ENCODE data around the gene CDC42BPA. TPM values are rescaled to one million over a fixed set of nuclear protein-coding genes. Genes with fewer than 3 reads are reported as not detected.

Gene CDC42BPA
- total and polyA plus RNA-seq, 9 of the 15 experiments (the other 6 are each of a cell fraction or from before 2014, with no cell fraction given) = 8.0 to 77.5 (median 52.1) TPM

DNA sequence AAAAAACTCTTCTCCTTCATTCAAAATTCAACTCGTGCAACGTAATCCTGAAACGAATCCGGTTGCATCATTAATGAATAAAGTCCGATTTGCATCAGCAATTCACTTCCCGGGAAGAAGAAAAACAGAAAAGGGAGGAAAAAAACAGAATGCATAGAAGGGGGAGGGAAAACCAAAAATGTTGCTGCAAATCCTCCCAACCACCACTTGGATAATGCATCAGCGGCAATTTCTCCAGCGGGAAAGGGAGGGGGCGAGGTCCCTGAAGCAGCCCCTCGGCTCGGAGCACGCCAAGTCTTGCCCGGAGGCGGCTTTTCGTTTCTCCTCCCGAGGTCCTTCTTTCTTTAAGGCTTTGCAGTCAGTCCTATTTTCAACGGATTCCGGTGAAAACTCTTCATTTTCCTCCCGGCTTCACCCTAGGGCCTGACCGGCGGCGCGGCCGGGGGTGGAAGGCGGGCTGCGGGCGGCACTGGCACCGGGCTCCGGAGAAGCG, 723 bp downstream of the CDC42BPA start:
- Histone ChIP-seq H3K27me3 (ENCODE audit: control insufficient read depth in 2 of 2, insufficient read depth in 2 of 2, low read length in 2 of 2) (no peaks in the 10 kb centered on the region), H3K4me2 (ENCODE audit: insufficient read depth, low read length) (peak overlapping the region; percentile 88; the same call in 1 of the 2 replicates), H3K4me1 (replicated peaks in 1 of 2; ENCODE audit: control insufficient read depth in 2 of 2, insufficient read depth in 2 of 2, low read length in 2 of 2) (peaks cover 9 to 14% of the 10 kb centered on the region in 2 experiments; a peak in 4 of 5 replicates), H3K9ac (ENCODE audit: insufficient read depth in 1 of 2, low read depth in 2 of 2, low read length in 2 of 2) (peak overlapping the region; percentile 81 to 96), H3K79me2 (ENCODE audit: control insufficient read depth, insufficient read depth, low read length) (peaks cover 60% of the 10 kb centered on the region), H2AFZ (ENCODE audit: low read depth, low read length) (peak overlapping the region; percentile 51), H3K9me3 (replicated peaks; ENCODE audit: control insufficient read depth, insufficient read depth, low read depth, low read length) (no peaks in the 10 kb centered on the region), H3K36me3 (ENCODE audit: control insufficient read depth, insufficient read depth, low read length) (no peaks in the 10 kb centered on the region), H4K20me1 (replicated peaks; ENCODE audit: control insufficient read depth, insufficient read depth, low read length) (no peaks in the 10 kb centered on the region; the same call in 1 of the 2 replicates), H3K9me1 (ENCODE audit: control insufficient read depth, insufficient read depth, low read length) (no peaks in the 10 kb centered on the region), H3K27ac (ENCODE audit: extremely low read depth, low read depth, low read length) (peak overlapping the region; percentile 88), H3K4me3 (peak overlapping the region; percentile 77)
- ATAC-seq (peak; percentile 36), FAIRE-seq (peak; percentile 78), DNase-seq (ENCODE audit: extremely low read depth in 1 of 4, low spot score in 3 of 4) (peak; percentile 50 to 78 (median 62))
- CTCF ChIA-PET (ENCODE audit: low intra/inter-chr PET ratio) = interaction anchor here (0.6 to 1.1 kb wide), 2 partner anchors 120 to 1844 kb away, joined by 3 read pairs; no protein-coding TSS in a partner anchor
- BruUV-seq (replicated peaks) = no TSS peak
- POLR2A ChIA-PET = interaction anchor here (0.5 to 3.3 kb wide), 3 partner anchors 11 to 90 kb away, joined by 3 to 31 read pairs (median 4); no protein-coding TSS in a partner anchor
- 1% methylated on average over 30 of the region's 30 CpGs for WGBS (ENCODE audit: insufficient coverage, low coverage, missing lambda C conversion rate)
- in situ Hi-C loops (cut with MboI) (no loop called here), intact Hi-C loops (cut with micrococcal nuclease) (loop anchor here (2.0 to 10.0 kb wide), 5 partner anchors 79 to 373 kb away; partner anchors contain the start of gene COQ8A)
- TF ChIP-seq FIP1L1 (IDR thresholded peaks at IDR 0.05; ENCODE audit: low read depth, low read length, poor library complexity, severe bottlenecking) (no peak), MCM7 (IDR thresholded peaks at IDR 0.05) (0 out of 4 replicates have a peak, but pooled peaks of 1 of the 2 experiments have one; percentile 25), TRIM24 (IDR thresholded peaks at IDR 0.05) (0 out of 4 replicates have a peak, but pooled peaks of 1 of the 2 experiments have one; percentile 35), CEBPG (CRISPR knock-in tag; IDR thresholded peaks at IDR 0.05) (peak; percentile 48; the same call in 1 of the 2 replicates), CEBPG (tag; conservative IDR thresholded peaks at IDR 0.05 in 1 of 2, IDR thresholded peaks at IDR 0.05 in 1 of 2) (peak; percentile 90 to 91), POLR2AphosphoS5 (IDR thresholded peaks at IDR 0.05; ENCODE audit: control insufficient read depth, insufficient read depth, low read depth, low read length) (peak; percentile 20; the same call in 1 of the 2 replicates)
- TF ChIP-seq, protein P1, sequence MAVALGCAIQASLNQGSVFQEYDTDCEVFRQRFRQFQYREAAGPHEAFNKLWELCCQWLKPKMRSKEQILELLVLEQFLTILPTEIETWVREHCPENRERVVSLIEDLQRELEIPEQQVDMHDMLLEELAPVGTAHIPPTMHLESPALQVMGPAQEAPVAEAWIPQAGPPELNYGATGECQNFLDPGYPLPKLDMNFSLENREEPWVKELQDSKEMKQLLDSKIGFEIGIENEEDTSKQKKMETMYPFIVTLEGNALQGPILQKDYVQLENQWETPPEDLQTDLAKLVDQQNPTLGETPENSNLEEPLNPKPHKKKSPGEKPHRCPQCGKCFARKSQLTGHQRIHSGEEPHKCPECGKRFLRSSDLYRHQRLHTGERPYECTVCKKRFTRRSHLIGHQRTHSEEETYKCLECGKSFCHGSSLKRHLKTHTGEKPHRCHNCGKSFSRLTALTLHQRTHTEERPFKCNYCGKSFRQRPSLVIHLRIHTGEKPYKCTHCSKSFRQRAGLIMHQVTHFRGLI (CRISPR knock-in tag; IDR thresholded peaks at IDR 0.05) = no peak
- TF ChIP-seq, protein P2, sequence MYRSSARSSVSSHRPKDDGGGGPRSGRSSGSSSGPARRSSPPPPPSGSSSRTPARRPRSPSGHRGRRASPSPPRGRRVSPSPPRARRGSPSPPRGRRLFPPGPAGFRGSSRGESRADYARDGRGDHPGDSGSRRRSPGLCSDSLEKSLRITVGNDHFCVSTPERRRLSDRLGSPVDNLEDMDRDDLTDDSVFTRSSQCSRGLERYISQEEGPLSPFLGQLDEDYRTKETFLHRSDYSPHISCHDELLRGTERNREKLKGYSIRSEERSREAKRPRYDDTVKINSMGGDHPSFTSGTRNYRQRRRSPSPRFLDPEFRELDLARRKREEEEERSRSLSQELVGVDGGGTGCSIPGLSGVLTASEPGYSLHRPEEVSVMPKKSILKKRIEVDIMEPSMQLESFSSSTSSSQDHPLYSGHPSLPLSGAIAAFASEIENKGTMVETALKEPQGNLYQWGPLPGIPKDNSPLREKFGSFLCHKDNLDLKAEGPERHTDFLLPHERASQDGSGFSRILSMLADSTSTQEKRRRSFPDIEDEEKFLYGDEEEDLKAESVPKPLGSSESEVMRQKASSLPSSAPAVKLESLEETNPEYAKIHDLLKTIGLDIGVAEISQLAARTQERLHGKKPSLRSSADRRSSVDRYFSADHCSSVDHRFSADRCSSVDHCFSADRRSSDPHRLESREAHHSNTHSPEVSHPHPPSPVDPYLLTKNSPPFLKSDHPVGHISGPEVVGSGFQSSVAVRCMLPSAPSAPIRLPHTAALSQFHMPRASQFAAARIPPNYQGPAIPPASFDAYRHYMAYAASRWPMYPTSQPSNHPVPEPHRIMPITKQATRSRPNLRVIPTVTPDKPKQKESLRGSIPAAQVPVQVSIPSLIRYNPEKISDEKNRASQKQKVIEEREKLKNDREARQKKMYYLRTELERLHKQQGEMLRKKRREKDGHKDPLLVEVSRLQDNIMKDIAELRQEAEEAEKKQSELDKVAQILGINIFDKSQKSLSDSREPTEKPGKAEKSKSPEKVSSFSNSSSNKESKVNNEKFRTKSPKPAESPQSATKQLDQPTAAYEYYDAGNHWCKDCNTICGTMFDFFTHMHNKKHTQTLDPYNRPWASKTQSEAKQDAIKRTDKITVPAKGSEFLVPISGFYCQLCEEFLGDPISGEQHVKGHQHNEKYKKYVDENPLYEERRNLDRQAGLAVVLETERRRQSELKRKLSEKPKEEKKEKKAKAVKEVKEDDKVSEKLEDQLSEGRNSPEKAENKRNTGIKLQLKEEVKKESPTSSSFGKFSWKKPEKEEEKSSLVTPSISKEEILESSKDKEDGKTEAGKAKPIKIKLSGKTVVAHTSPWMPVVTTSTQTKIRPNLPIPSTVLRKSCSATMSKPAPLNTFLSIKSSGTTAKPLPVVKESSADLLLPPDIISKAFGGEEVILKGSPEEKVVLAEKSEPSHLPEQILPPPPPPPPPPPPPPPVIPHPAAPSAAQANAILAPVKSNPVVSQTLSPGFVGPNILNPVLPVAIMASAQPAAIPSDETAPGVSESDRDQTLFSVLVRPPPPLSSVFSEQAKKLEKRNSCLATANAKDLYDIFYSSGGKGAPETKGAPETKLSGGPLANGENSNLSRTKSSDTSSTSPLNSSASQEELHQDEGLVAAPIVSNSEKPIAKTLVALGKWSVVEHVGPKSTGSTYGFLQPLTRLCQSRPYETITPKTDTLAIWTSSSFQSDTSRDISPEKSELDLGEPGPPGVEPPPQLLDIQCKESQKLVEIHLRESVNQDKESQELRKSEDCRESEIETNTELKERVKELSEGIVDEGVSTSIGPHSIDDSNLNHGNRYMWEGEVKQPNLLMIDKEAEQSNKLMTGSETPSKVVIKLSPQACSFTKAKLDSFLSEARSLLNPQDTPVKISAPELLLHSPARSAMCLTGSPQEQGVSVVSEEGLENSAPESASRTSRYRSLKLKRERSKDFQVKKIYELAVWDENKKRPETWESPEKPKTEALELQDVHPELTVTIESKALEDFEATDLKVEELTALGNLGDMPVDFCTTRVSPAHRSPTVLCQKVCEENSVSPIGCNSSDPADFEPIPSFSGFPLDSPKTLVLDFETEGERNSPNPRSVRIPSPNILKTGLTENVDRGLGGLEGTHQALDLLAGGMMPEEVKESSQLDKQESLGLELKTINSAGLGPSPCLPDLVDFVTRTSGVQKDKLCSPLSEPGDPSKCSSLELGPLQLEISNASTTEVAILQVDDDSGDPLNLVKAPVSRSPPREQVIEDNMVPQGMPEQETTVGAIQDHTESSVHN (IDR thresholded peaks at IDR 0.05; ENCODE audit: borderline replicate concordance in 1 of 2, low read depth in 1 of 2) = peak in 1 of 2 experiments; percentile 31; a peak in 1 of 4 replicates
- TF ChIP-seq, protein P3, sequence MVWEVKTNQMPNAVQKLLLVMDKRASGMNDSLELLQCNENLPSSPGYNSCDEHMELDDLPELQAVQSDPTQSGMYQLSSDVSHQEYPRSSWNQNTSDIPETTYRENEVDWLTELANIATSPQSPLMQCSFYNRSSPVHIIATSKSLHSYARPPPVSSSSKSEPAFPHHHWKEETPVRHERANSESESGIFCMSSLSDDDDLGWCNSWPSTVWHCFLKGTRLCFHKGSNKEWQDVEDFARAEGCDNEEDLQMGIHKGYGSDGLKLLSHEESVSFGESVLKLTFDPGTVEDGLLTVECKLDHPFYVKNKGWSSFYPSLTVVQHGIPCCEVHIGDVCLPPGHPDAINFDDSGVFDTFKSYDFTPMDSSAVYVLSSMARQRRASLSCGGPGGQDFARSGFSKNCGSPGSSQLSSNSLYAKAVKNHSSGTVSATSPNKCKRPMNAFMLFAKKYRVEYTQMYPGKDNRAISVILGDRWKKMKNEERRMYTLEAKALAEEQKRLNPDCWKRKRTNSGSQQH (CRISPR knock-in tag; IDR thresholded peaks at IDR 0.05) = 0 out of 2 replicates have a peak, but pooled peaks have one; percentile 17
